GM23248 (cell line): Measurements from ENCODE around the gene NFKBIL1. TPM values are rescaled to one million over a fixed set of nuclear protein-coding genes. Genes with fewer than 3 reads are reported as not detected.

Experiments used
- DNase-seq: peaks from one replicate; pipeline ENCODE4 v3.0.0-alpha.2; 2015
- H2AFZ ChIP-seq: fragments of 200-600 bp; sonication (generic); 2 replicates; pipeline ENCODE4 v1.6.1; 2016; ENCODE audit warnings: antibody characterized with exemption
- H3F3A ChIP-seq: fragments of 200-600 bp; sonication (generic); 2 replicates; pipeline ENCODE4 v1.6.1; 2016; ENCODE audit warnings: mild to moderate bottlenecking, antibody characterized with exemption, mixed run types; ENCODE audit not compliant: insufficient read depth
- H3K27ac ChIP-seq: fragments of 200-600 bp; sonication (generic); 2 replicates; pipeline ENCODE4 v1.5.1; 2016; ENCODE audit warnings: mild to moderate bottlenecking
- H3K27me3 ChIP-seq: fragments of 200-600 bp; sonication (generic); replicated peaks from 2 replicates; pipeline ENCODE4 v1.6.1; 2016; ENCODE audit warnings: mild to moderate bottlenecking; ENCODE audit not compliant: insufficient read depth
- H3K36me3 ChIP-seq: fragments of 200-600 bp; sonication (generic); 2 replicates; pipeline ENCODE4 v1.6.1; 2016; ENCODE audit warnings: low read depth, mild to moderate bottlenecking
- H3K4me1 ChIP-seq: fragments of 200-600 bp; sonication (generic); 2 replicates; pipeline ENCODE4 v1.6.1; 2016; ENCODE audit warnings: mild to moderate bottlenecking; ENCODE audit not compliant: insufficient read depth
- H3K4me2 ChIP-seq: fragments of 200-600 bp; sonication (generic); one replicate; pipeline ENCODE4 v1.6.1; 2016; ENCODE audit warnings: mild to moderate bottlenecking; ENCODE audit not compliant: unreplicated experiment
- H3K4me3 ChIP-seq: fragments of 200-600 bp; sonication (generic); 2 replicates; pipeline ENCODE4 v1.5.1; 2016; ENCODE audit warnings: mild to moderate bottlenecking
- H3K79me2 ChIP-seq: fragments of 200-600 bp; sonication (generic); 2 replicates; pipeline ENCODE4 v1.6.1; 2016; ENCODE audit warnings: mild to moderate bottlenecking; ENCODE audit not compliant: insufficient read depth
- H3K9ac ChIP-seq: fragments of 200-600 bp; sonication (generic); 2 replicates; pipeline ENCODE4 v1.6.1; 2016; ENCODE audit warnings: mild to moderate bottlenecking
- H3K9me2 ChIP-seq: fragments of 200-600 bp; sonication (generic); 2 replicates; pipeline ENCODE4 v1.6.1; 2016; ENCODE audit warnings: mixed run types, mild to moderate bottlenecking, moderate library complexity; ENCODE audit not compliant: insufficient read depth
- H3K9me3 ChIP-seq: fragments of 200-600 bp; sonication (generic); one replicate; pipeline ENCODE4 v1.6.1; 2017; ENCODE audit warnings: low read depth
- H4K20me1 ChIP-seq: fragments of 200-600 bp; sonication (generic); 2 replicates; pipeline ENCODE4 v1.6.0; 2016; ENCODE audit not compliant: insufficient read depth
- EZH2 ChIP-seq: fragments of 200-600 bp; sonication (generic); IDR thresholded peaks from 2 replicates; pipeline ENCODE4 v1.6.1; 2018; ENCODE audit warnings: antibody characterized with exemption, mild to moderate bottlenecking; ENCODE audit not compliant: insufficient read depth, poor library complexity, severe bottlenecking
- EZH2phosphoT487 ChIP-seq: fragments of 200-600 bp; sonication (generic); IDR thresholded peaks from 2 replicates; pipeline ENCODE4 v1.6.1; 2018; ENCODE audit warnings: antibody characterized with exemption, moderate library complexity, mild to moderate bottlenecking, low read depth; ENCODE audit not compliant: insufficient read depth
- WGBS, 2 experiments: methylation state at CpG; one replicate each; pipeline ENCODE4 v1.1.6; 2015 to 2017; ENCODE audit warnings: low lambda C conversion rate in 2 of 2, low coverage in 1 of 2; ENCODE audit errors: missing lambda C conversion rate in 2 of 2; 5-methylcytosine and 5-hydroxymethylcytosine counted together
- in situ Hi-C: fragments of 300-500 bp; cut with MboI; formaldehyde crosslinking; loops from 2 replicates; pipeline ENCODE4 v1.15.0; 2020
- polyA plus RNA-seq: library from polyadenylated mRNA; unstranded; fragments of >200 nt; fragmentation: Nextera tagmentation; extraction: Ambion mirVana; gene quantifications from 2 replicates; pipeline ENCODE4 v1.2.1, GENCODE V29; 2016
- total RNA-seq: library from RNA; depleted of rRNA; stranded (reverse); fragments of >200 nt; shearing (Covaris generic); gene quantifications from 2 replicates; pipeline ENCODE4 v1.2.3, GENCODE V29; 2014

Gene NFKBIL1
- total and polyA plus RNA-seq, 2 experiments from 2014 or later = 12.3 to 20.4 TPM

DNA sequence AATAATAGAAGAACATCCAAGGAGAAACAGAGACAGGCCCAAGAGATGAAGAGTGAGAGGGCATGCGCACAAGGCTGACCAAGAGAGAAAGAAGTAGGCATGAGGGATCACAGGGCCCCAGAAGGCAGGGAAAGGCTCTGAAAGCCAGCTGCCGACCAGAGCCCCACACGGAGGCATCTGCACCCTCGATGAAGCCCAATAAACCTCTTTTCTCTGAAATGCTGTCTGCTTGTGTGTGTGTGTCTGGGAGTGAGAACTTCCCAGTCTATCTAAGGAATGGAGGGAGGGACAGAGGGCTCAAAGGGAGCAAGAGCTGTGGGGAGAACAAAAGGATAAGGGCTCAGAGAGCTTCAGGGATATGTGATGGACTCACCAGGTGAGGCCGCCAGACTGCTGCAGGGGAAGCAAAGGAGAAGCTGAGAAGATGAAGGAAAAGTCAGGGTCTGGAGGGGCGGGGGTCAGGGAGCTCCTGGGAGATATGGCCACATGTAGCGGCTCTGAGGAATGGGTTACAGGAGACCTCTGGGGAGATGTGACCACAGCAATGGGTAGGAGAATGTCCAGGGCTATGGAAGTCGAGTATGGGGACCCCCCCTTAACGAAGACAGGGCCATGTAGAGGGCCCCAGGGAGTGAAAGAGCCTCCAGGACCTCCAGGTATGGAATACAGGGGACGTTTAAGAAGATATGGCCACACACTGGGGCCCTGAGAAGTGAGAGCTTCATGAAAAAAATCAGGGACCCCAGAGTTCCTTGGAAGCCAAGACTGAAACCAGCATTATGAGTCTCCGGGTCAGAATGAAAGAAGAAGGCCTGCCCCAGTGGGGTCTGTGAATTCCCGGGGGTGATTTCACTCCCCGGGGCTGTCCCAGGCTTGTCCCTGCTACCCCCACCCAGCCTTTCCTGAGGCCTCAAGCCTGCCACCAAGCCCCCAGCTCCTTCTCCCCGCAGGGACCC, 27.0 kb downstream of the NFKBIL1 start:
- 64% methylated on average over 12 to 14 of the region's 14 CpGs for WGBS, 2 experiments
- in situ Hi-C loops = no loop called here

DNA sequence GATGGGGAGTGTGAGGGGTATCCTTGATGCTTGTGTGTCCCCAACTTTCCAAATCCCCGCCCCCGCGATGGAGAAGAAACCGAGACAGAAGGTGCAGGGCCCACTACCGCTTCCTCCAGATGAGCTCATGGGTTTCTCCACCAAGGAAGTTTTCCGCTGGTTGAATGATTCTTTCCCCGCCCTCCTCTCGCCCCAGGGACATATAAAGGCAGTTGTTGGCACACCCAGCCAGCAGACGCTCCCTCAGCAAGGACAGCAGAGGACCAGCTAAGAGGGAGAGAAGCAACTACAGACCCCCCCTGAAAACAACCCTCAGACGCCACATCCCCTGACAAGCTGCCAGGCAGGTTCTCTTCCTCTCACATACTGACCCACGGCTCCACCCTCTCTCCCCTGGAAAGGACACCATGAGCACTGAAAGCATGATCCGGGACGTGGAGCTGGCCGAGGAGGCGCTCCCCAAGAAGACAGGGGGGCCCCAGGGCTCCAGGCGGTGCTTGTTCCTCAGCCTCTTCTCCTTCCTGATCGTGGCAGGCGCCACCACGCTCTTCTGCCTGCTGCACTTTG, 28.0 kb downstream of the NFKBIL1 start, which contains the start of gene TNF:
TNF (plus strand) TSS at position 231 of the 567 bp plus-strand sequence; CDS start at position 408, 177 bp downstream.
- no peak within 1 kb of the TSS for H3K4me3 ChIP-seq
- H3K27me3 ChIP-seq = no peaks in the 10 kb centered on the region
- DNase-seq = no peak
- H3K79me2 ChIP-seq = no peaks in the 10 kb centered on the region
- TF ChIP-seq EZH2phosphoT487 (no peak), EZH2 (no peak)
- no peak within 1 kb of the TSS for H3K27ac ChIP-seq
- H3K4me1 ChIP-seq = no peaks in the 10 kb centered on the region
- H3K36me3 ChIP-seq = no peaks in the 10 kb centered on the region
- no peak within 1 kb of the TSS for H3K9ac ChIP-seq
- no peaks in the 10 kb centered on the region for H3K9me2 ChIP-seq
- no peaks in the 10 kb centered on the region for H4K20me1 ChIP-seq
- H3F3A ChIP-seq = no peaks in the 10 kb centered on the region
- no peak within 1 kb of the TSS for H3K4me2 ChIP-seq
- in situ Hi-C loops = no loop called here
- H3K9me3 ChIP-seq = no peaks in the 10 kb centered on the region
- WGBS, 2 experiments = 69 to 70% methylated on average over 19 of the region's 19 CpGs
- no peak within 1 kb of the TSS for H2AFZ ChIP-seq

More for the DNA sequence above, 27.0 kb downstream of the NFKBIL1 start:
- H3K9ac ChIP-seq = no peak overlapping the region
- H3K4me3 ChIP-seq = no peak overlapping the region
- no peaks in the 10 kb centered on the region for H3K9me3 ChIP-seq
- no peaks in the 10 kb centered on the region for H3K27me3 ChIP-seq
- H3K4me1 ChIP-seq = no peaks in the 10 kb centered on the region
- H3K9me2 ChIP-seq = no peaks in the 10 kb centered on the region
- no peaks in the 10 kb centered on the region for H3F3A ChIP-seq
- no peak overlapping the region for H3K4me2 ChIP-seq
- no peaks in the 10 kb centered on the region for H4K20me1 ChIP-seq
- H3K36me3 ChIP-seq = no peaks in the 10 kb centered on the region
- no peaks in the 10 kb centered on the region for H3K79me2 ChIP-seq
- no peak for DNase-seq
- no peak overlapping the region for H2AFZ ChIP-seq
- no peak for TF ChIP-seq EZH2phosphoT487
- TF ChIP-seq EZH2 = no peak
- no peak overlapping the region for H3K27ac ChIP-seq

DNA sequence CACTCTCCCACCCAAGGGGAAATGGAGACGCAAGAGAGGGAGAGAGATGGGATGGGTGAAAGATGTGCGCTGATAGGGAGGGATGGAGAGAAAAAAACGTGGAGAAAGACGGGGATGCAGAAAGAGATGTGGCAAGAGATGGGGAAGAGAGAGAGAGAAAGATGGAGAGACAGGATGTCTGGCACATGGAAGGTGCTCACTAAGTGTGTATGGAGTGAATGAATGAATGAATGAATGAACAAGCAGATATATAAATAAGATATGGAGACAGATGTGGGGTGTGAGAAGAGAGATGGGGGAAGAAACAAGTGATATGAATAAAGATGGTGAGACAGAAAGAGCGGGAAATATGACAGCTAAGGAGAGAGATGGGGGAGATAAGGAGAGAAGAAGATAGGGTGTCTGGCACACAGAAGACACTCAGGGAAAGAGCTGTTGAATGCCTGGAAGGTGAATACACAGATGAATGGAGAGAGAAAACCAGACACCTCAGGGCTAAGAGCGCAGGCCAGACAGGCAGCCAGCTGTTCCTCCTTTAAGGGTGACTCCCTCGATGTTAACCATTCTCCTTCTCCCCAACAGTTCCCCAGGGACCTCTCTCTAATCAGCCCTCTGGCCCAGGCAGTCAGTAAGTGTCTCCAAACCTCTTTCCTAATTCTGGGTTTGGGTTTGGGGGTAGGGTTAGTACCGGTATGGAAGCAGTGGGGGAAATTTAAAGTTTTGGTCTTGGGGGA, 28.7 kb downstream of the NFKBIL1 start:
- Histone ChIP-seq H3K9me3 (no peaks in the 10 kb centered on the region), H3K27me3 (no peaks in the 10 kb centered on the region), H3K4me2 (no peak overlapping the region), H3K4me3 (no peak overlapping the region), H3F3A (no peaks in the 10 kb centered on the region), H3K79me2 (no peaks in the 10 kb centered on the region), H3K27ac (no peak overlapping the region), H3K9ac (no peak overlapping the region), H4K20me1 (no peaks in the 10 kb centered on the region), H2AFZ (no peak overlapping the region), H3K9me2 (no peaks in the 10 kb centered on the region), H3K36me3 (no peaks in the 10 kb centered on the region), H3K4me1 (no peaks in the 10 kb centered on the region)
- WGBS, 2 experiments = 68 to 69% methylated on average over 8 of the region's 8 CpGs
- no peak for DNase-seq
- TF ChIP-seq EZH2phosphoT487 (no peak), EZH2 (no peak)
- in situ Hi-C loops = no loop called here

DNA sequence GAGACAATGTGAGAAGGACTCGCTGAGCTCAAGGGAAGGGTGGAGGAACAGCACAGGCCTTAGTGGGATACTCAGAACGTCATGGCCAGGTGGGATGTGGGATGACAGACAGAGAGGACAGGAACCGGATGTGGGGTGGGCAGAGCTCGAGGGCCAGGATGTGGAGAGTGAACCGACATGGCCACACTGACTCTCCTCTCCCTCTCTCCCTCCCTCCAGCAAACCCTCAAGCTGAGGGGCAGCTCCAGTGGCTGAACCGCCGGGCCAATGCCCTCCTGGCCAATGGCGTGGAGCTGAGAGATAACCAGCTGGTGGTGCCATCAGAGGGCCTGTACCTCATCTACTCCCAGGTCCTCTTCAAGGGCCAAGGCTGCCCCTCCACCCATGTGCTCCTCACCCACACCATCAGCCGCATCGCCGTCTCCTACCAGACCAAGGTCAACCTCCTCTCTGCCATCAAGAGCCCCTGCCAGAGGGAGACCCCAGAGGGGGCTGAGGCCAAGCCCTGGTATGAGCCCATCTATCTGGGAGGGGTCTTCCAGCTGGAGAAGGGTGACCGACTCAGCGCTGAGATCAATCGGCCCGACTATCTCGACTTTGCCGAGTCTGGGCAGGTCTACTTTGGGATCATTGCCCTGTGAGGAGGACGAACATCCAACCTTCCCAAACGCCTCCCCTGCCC, 29.6 kb downstream of the NFKBIL1 start:
- no peaks in the 10 kb centered on the region for H3K79me2 ChIP-seq
- H3K9me3 ChIP-seq = no peaks in the 10 kb centered on the region
- no peak overlapping the region for H2AFZ ChIP-seq
- in situ Hi-C loops = no loop called here
- no peaks in the 10 kb centered on the region for H4K20me1 ChIP-seq
- H3K36me3 ChIP-seq = no peaks in the 10 kb centered on the region
- DNase-seq = no peak
- H3K27ac ChIP-seq = no peak overlapping the region
- TF ChIP-seq EZH2phosphoT487 (no peak), EZH2 (no peak)
- no peak overlapping the region for H3K4me3 ChIP-seq
- H3K9me2 ChIP-seq = no peaks in the 10 kb centered on the region
- no peaks in the 10 kb centered on the region for H3K27me3 ChIP-seq
- peaks cover 4% of the 10 kb centered on the region; the same call in 1 of the 2 replicates for H3K4me1 ChIP-seq
- no peak overlapping the region for H3K4me2 ChIP-seq
- H3F3A ChIP-seq = no peaks in the 10 kb centered on the region
- 79 to 86% methylated on average over 16 to 19 of the region's 19 CpGs for WGBS, 2 experiments
- no peak overlapping the region for H3K9ac ChIP-seq
